ENCODE data around the gene PTPRE. TPM values are rescaled to one million over a fixed set of nuclear protein-coding genes. Genes with fewer than 3 reads are reported as not detected.
A peak's percentile ranks its signal among the peaks of the same experiment; 100 is the strongest.

The PTPRE gene
- total and polyA plus RNA-seq, 2 experiments from 2014 or later, result 4.2 to 8.8 TPM

GRCh38 chr10:128032466-128032865 is 125.6 kb downstream of the PTPRE start:
- H3K36me3 ChIP-seq, result no peaks in the 10 kb centered on the region
- TF ChIP-seq CTCF (IDR thresholded peaks at IDR 0.05; ENCODE audit: low read depth, low read length), result no peak
- H3K4me1 ChIP-seq (ENCODE audit: low read depth), result peaks cover 4% of the 10 kb centered on the region
- no peak overlapping the region for H3K4me3 ChIP-seq
- H3K27me3 ChIP-seq, result no peaks in the 10 kb centered on the region
- H3K27ac ChIP-seq, result no peak overlapping the region
- DNase-seq (ENCODE audit: low read depth in 1 of 2, low spot score in 1 of 2), result no peak
- no peaks in the 10 kb centered on the region for H3K9me3 ChIP-seq (ENCODE audit: low read depth)

GRCh38 chr10:128035557-128035973 is 128.7 kb downstream of the PTPRE start:
- H3K4me1 ChIP-seq (ENCODE audit: low read depth), result no peaks in the 10 kb centered on the region
- no peaks in the 10 kb centered on the region for H3K9me3 ChIP-seq (ENCODE audit: low read depth)
- H3K27me3 ChIP-seq, result no peaks in the 10 kb centered on the region
- peak; percentile 44 to 60 for DNase-seq (ENCODE audit: low read depth in 1 of 2, low spot score in 1 of 2)
- H3K4me3 ChIP-seq, result no peak overlapping the region
- TF ChIP-seq CTCF (IDR thresholded peaks at IDR 0.05; ENCODE audit: low read depth, low read length), result peak; percentile 91
- no peak overlapping the region for H3K27ac ChIP-seq
- H3K36me3 ChIP-seq, result no peaks in the 10 kb centered on the region

GRCh38 chr10:128036011-128036615 is 129.2 kb downstream of the PTPRE start:
- Histone ChIP-seq H3K4me1 (ENCODE audit: low read depth) (no peaks in the 10 kb centered on the region), H3K27ac (no peak overlapping the region), H3K27me3 (no peaks in the 10 kb centered on the region), H3K36me3 (no peaks in the 10 kb centered on the region), H3K4me3 (no peak overlapping the region), H3K9me3 (ENCODE audit: low read depth) (no peaks in the 10 kb centered on the region)
- TF ChIP-seq CTCF (IDR thresholded peaks at IDR 0.05; ENCODE audit: low read depth, low read length), result no peak
- DNase-seq (ENCODE audit: low read depth in 1 of 2, low spot score in 1 of 2), result no peak

GRCh38 chr10:128036746-128037543 is 130.0 kb downstream of the PTPRE start:
- H3K9me3 ChIP-seq (ENCODE audit: low read depth), result no peaks in the 10 kb centered on the region
- peak; percentile 12 to 47 for DNase-seq (ENCODE audit: low read depth in 1 of 2, low spot score in 1 of 2)
- H3K36me3 ChIP-seq, result no peaks in the 10 kb centered on the region
- no peak overlapping the region for H3K27ac ChIP-seq
- no peaks in the 10 kb centered on the region for H3K27me3 ChIP-seq
- H3K4me1 ChIP-seq (ENCODE audit: low read depth), result no peaks in the 10 kb centered on the region
- no peak overlapping the region for H3K4me3 ChIP-seq
- TF ChIP-seq CTCF (IDR thresholded peaks at IDR 0.05; ENCODE audit: low read depth, low read length), result no peak

GRCh38 chr10:128040096-128040495 is 133.2 kb downstream of the PTPRE start:
- TF ChIP-seq CTCF (IDR thresholded peaks at IDR 0.05; ENCODE audit: low read depth, low read length), result no peak

More at GRCh38 chr10:128040096-128040495, 133.2 kb downstream of the PTPRE start:
- no peaks in the 10 kb centered on the region for H3K9me3 ChIP-seq (ENCODE audit: low read depth)
- no peak overlapping the region for H3K4me3 ChIP-seq
- no peaks in the 10 kb centered on the region for H3K27me3 ChIP-seq
- no peak for DNase-seq (ENCODE audit: low read depth in 1 of 2, low spot score in 1 of 2)
- no peaks in the 10 kb centered on the region for H3K4me1 ChIP-seq (ENCODE audit: low read depth)
- no peak overlapping the region for H3K27ac ChIP-seq
- H3K36me3 ChIP-seq, result no peaks in the 10 kb centered on the region

Data from cardiac muscle cell (in vitro differentiated cells and primary cell).